K562 treated with DMSO at 1 percent for 24 hours (cell line): ENCODE results near the gene SLC1A6. TPM values are rescaled to one million over a fixed set of nuclear protein-coding genes. Genes with fewer than 3 reads are reported as not detected.

Experiments
- total RNA-seq: library from RNA; unstranded; fragments of 300-600 nt; gene quantifications from 2 replicates; pipeline ENCODE4 v1.2.3, GENCODE V29; 2022; ENCODE audit warnings: low read depth; ENCODE audit not compliant: insufficient read depth

Gene SLC1A6
- total RNA-seq: not detected in 2 replicates

GRCh38 chr19:14979476-14980255 is at the start of gene SLC1A6:
Gene SLC1A6 (minus strand): TSS chr19:14979864. CDS start chr19:14972910, 6,954 bp downstream.

GRCh38 chr19:14941189-14941588 is 38.5 kb downstream of the SLC1A6 start, which contains the start of gene OR7C2:
Gene OR7C2 (plus strand): TSS chr19:14941489. CDS start chr19:14941489, 0 bp downstream.

Other genes with a start within 250 kb of the SLC1A6 start
- 5.4 and 12.4 TPM in 2 replicates for gene ADGRE2, start 201.3 kb downstream of the SLC1A6 start, total RNA-seq
- gene OR7A5, start 144.7 kb downstream of the SLC1A6 start, total RNA-seq: not detected in 2 replicates
- not detected in 2 replicates for gene OR7C1, start 144.7 kb downstream of the SLC1A6 start, total RNA-seq
- not detected in 2 replicates for gene OR7A10, start 130.9 kb downstream of the SLC1A6 start, total RNA-seq
- gene OR7A17, start 93.7 kb downstream of the SLC1A6 start, total RNA-seq: not detected in 2 replicates
- gene OR7C2, start 38.4 kb downstream of the SLC1A6 start, total RNA-seq: not detected in 2 replicates
- gene CASP14, start 69.6 kb upstream of the SLC1A6 start, total RNA-seq: not detected in 2 replicates
- not detected in 2 replicates for gene OR1I1, start 102.3 kb upstream of the SLC1A6 start, total RNA-seq
- gene SYDE1, start 127.5 kb upstream of the SLC1A6 start, total RNA-seq: not detected in 2 replicates
- 0.13 and 0.71 TPM in 2 replicates for gene NOTCH3, start 221.1 kb upstream of the SLC1A6 start, total RNA-seq